Progenitor cell of endocrine pancreas (in vitro differentiated cells): ENCODE data around the gene CCNB3. TPM values are rescaled to one million over a fixed set of nuclear protein-coding genes. Genes with fewer than 3 reads are reported as not detected.
A peak's percentile ranks its signal among the peaks of the same experiment; 100 is the strongest.
"Not testable (repeated sequence)": the region's sequence is repeated elsewhere in the genome, so short reads cannot be mapped to it uniquely, and the experiment has no call there.

Source experiments
- DNase-seq: peaks from one replicate; pipeline ENCODE4 v3.0.0; 2021; ENCODE audit warnings: low spot score; ENCODE audit not compliant: unreplicated experiment
- H3K27ac Mint-ChIP-seq: 2 replicates; pipeline ENCODE4 v1.8.0; 2021; ENCODE audit warnings: mild to moderate bottlenecking, moderate library complexity, mixed read lengths
- H3K27me3 Mint-ChIP-seq: 2 replicates; pipeline ENCODE4 v1.8.0; 2021; ENCODE audit warnings: mixed read lengths
- H3K36me3 Mint-ChIP-seq: 2 replicates; pipeline ENCODE4 v1.8.0; 2022; ENCODE audit warnings: mixed read lengths; ENCODE audit not compliant: insufficient read depth
- H3K4me1 Mint-ChIP-seq: 2 replicates; pipeline ENCODE4 v1.8.0; 2021; ENCODE audit warnings: low read depth, mixed read lengths
- H3K4me3 Mint-ChIP-seq: 2 replicates; pipeline ENCODE4 v1.8.0; 2021; ENCODE audit warnings: low read depth, mild to moderate bottlenecking, moderate library complexity, mixed read lengths
- H3K9me3 Mint-ChIP-seq: 2 replicates; pipeline ENCODE4 v1.8.0; 2021; ENCODE audit warnings: low read depth, mixed read lengths
- CTCF ChIP-seq: fragments of 200-600 bp; sonication (generic); IDR thresholded peaks from one replicate; pipeline ENCODE4 v1.5.0; 2021; ENCODE audit warnings: antibody characterized with exemption, mild to moderate bottlenecking; ENCODE audit not compliant: unreplicated experiment
- total RNA-seq: library from RNA; stranded (reverse); gene quantifications from 2 replicates; pipeline ENCODE4 v1.2.1, GENCODE V29; 2021

CCNB3 gene
- total RNA-seq, 1 donor from 2014 or later = 0.34 TPM

GRCh38 chrX:50206753-50207152 is 2.2 kb downstream of the CCNB3 start:
- no peak for DNase-seq
- peaks cover 3% of the 10 kb centered on the region for H3K9me3 Mint-ChIP-seq
- no peak overlapping the region for H3K27ac Mint-ChIP-seq
- no peak overlapping the region for H3K4me3 Mint-ChIP-seq
- peaks cover 1% of the 10 kb centered on the region for H3K36me3 Mint-ChIP-seq
- peaks cover 6% of the 10 kb centered on the region for H3K4me1 Mint-ChIP-seq
- no peak for TF ChIP-seq CTCF
- H3K27me3 Mint-ChIP-seq = no peaks in the 10 kb centered on the region

- TF ChIP-seq CTCF = peak; percentile 29
- Mint-ChIP-seq H3K27ac (no peak overlapping the region), H3K36me3 (no peaks in the 10 kb centered on the region), H3K4me3 (no peak overlapping the region), H3K4me1 (no peaks in the 10 kb centered on the region), H3K27me3 (no peaks in the 10 kb centered on the region), H3K9me3 (peaks cover 8% of the 10 kb centered on the region)
- DNase-seq = no peak
Observed at GRCh38 chrX:50211510-50211909, 6.9 kb downstream of the CCNB3 start.

- no peak overlapping the region for H3K4me3 Mint-ChIP-seq
- H3K36me3 Mint-ChIP-seq = no peaks in the 10 kb centered on the region
- H3K27me3 Mint-ChIP-seq = no peaks in the 10 kb centered on the region
- TF ChIP-seq CTCF = no peak
- DNase-seq = no peak
- no peaks in the 10 kb centered on the region for H3K4me1 Mint-ChIP-seq
- peaks cover 16% of the 10 kb centered on the region for H3K9me3 Mint-ChIP-seq
- H3K27ac Mint-ChIP-seq = no peak overlapping the region
Observed at GRCh38 chrX:50281253-50281652, 76.7 kb downstream of the CCNB3 start.

GRCh38 chrX:50327235-50327634 is 122.7 kb downstream of the CCNB3 start:
- no peaks in the 10 kb centered on the region for H3K36me3 Mint-ChIP-seq
- H3K27me3 Mint-ChIP-seq = no peaks in the 10 kb centered on the region
- no peak for TF ChIP-seq CTCF
- H3K9me3 Mint-ChIP-seq = peaks cover 18% of the 10 kb centered on the region
- no peaks in the 10 kb centered on the region for H3K4me1 Mint-ChIP-seq
- no peak overlapping the region for H3K4me3 Mint-ChIP-seq
- no peak overlapping the region for H3K27ac Mint-ChIP-seq
- DNase-seq = no peak

GRCh38 chrX:50332668-50333067 is 128.1 kb downstream of the CCNB3 start:
- H3K4me1 Mint-ChIP-seq, H3K27ac Mint-ChIP-seq, H3K27me3 Mint-ChIP-seq, H3K36me3 Mint-ChIP-seq, H3K4me3 Mint-ChIP-seq, DNase-seq: not testable (repeated sequence)
- peak; percentile 12 for TF ChIP-seq CTCF
- peaks cover 22% of the 10 kb centered on the region for H3K9me3 Mint-ChIP-seq

- DNase-seq = no peak
- H3K27ac Mint-ChIP-seq = no peak overlapping the region
- TF ChIP-seq CTCF = no peak
- peaks cover 18% of the 10 kb centered on the region for H3K9me3 Mint-ChIP-seq
- H3K36me3 Mint-ChIP-seq = peaks cover 3% of the 10 kb centered on the region
- no peak overlapping the region for H3K4me3 Mint-ChIP-seq
- no peaks in the 10 kb centered on the region for H3K27me3 Mint-ChIP-seq
- no peaks in the 10 kb centered on the region for H3K4me1 Mint-ChIP-seq
Observed at GRCh38 chrX:50333308-50333707, 128.7 kb downstream of the CCNB3 start.
